Glutamatergic neuron (in vitro differentiated cells): Measurements from ENCODE around the gene KIAA0753. TPM values are rescaled to one million over a fixed set of nuclear protein-coding genes. Genes with fewer than 3 reads are reported as not detected.

Experiments
- DNase-seq: peaks from one replicate; pipeline ENCODE4 v3.0.0; 2022
- H3K27ac Mint-ChIP-seq: one replicate; pipeline ENCODE4 v1.8.0; 2020; ENCODE audit warnings: mild to moderate bottlenecking, mixed read lengths, inconsistent platforms; ENCODE audit not compliant: unreplicated experiment
- H3K27me3 Mint-ChIP-seq: one replicate; pipeline ENCODE4 v1.8.0; 2020; ENCODE audit warnings: mild to moderate bottlenecking, moderate library complexity, mixed read lengths, inconsistent platforms; ENCODE audit not compliant: unreplicated experiment
- H3K36me3 Mint-ChIP-seq: one replicate; pipeline ENCODE4 v1.8.0; 2020; ENCODE audit warnings: mild to moderate bottlenecking, mixed read lengths, inconsistent platforms; ENCODE audit not compliant: unreplicated experiment
- H3K4me1 Mint-ChIP-seq: one replicate; pipeline ENCODE4 v1.8.0; 2020; ENCODE audit warnings: mild to moderate bottlenecking, low read depth, mixed read lengths, inconsistent platforms; ENCODE audit not compliant: unreplicated experiment
- H3K4me3 Mint-ChIP-seq: one replicate; pipeline ENCODE4 v1.8.0; 2020; ENCODE audit warnings: mild to moderate bottlenecking, mixed read lengths, inconsistent platforms; ENCODE audit not compliant: unreplicated experiment
- H3K9me3 Mint-ChIP-seq: one replicate; pipeline ENCODE4 v1.8.0; 2020; ENCODE audit warnings: mild to moderate bottlenecking, moderate library complexity, mixed read lengths, inconsistent platforms; ENCODE audit not compliant: unreplicated experiment
- total RNA-seq: library from RNA; stranded (reverse); fragmentation: NEBNext Ultra II Directional; extraction: Animal tissue kit (Norgen Biotek cat#: 25700); gene quantifications from one replicate; pipeline ENCODE4 v1.2.1, GENCODE V29; 2021; ENCODE audit not compliant: unreplicated experiment
- TF ChIP-seq, protein P1 (sequence below): fragments of 200-600 bp; sonication (generic); IDR thresholded peaks from one replicate; pipeline ENCODE4 v1.5.0; 2021; ENCODE audit not compliant: partially characterized antibody, unreplicated experiment

KIAA0753 gene
- total RNA-seq, 1 donor from 2014 or later = 25.6 TPM

DNA sequence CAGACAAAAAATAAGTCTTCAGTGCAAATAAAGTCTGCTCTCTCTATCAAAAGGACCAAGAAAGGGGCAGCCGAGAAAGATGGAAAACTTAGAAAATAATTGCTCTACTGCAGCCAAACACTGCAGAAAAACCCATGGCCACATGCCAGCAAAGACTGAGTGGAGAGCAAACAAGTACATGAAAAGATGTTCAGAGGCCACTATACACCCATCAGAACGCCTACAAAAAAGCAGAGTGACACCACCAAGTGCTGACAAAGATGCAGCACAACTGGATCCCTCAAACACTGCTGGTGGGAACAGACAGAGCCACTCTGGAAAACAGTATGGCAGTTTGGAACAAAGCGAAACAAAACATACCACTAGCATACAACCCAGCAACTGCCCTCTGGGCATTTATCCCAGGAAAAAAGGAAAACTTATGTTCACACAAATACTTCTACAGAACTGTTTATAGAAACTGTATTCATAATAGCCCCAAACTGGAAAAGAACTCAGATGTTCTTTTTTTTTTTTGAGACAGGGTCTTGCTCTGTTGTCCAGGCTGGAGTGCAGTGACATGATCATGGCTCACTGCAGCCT is 36.7 kb downstream of the KIAA0753 start:
- no peaks in the 10 kb centered on the region for H3K36me3 Mint-ChIP-seq
- no peaks in the 10 kb centered on the region for H3K9me3 Mint-ChIP-seq
- TF ChIP-seq, protein P1, sequence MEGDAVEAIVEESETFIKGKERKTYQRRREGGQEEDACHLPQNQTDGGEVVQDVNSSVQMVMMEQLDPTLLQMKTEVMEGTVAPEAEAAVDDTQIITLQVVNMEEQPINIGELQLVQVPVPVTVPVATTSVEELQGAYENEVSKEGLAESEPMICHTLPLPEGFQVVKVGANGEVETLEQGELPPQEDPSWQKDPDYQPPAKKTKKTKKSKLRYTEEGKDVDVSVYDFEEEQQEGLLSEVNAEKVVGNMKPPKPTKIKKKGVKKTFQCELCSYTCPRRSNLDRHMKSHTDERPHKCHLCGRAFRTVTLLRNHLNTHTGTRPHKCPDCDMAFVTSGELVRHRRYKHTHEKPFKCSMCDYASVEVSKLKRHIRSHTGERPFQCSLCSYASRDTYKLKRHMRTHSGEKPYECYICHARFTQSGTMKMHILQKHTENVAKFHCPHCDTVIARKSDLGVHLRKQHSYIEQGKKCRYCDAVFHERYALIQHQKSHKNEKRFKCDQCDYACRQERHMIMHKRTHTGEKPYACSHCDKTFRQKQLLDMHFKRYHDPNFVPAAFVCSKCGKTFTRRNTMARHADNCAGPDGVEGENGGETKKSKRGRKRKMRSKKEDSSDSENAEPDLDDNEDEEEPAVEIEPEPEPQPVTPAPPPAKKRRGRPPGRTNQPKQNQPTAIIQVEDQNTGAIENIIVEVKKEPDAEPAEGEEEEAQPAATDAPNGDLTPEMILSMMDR = no peak
- no peaks in the 10 kb centered on the region for H3K4me1 Mint-ChIP-seq
- no peak overlapping the region for H3K4me3 Mint-ChIP-seq
- H3K27me3 Mint-ChIP-seq = no peaks in the 10 kb centered on the region
- H3K27ac Mint-ChIP-seq = no peak overlapping the region
- DNase-seq = no peak

DNA sequence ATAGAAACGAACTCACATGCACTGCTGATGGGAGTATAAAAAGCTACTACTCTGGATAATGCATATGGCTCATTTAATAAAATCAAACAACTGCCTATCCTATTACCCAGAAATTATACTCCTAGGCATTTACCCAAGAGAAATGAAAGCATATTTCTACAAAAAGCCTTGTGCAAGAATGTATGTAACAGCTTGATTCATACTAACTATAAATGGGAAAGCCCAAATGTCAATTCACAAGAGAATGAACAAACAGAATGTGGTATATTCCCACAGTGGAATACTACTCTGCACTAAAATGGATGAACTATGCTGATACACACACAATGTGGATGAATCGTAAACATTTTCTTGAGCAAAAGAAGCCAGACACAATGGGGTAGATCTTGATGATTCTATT is 38.4 kb downstream of the KIAA0753 start:
- Mint-ChIP-seq H3K9me3 (no peaks in the 10 kb centered on the region), H3K36me3 (no peaks in the 10 kb centered on the region), H3K4me1 (no peaks in the 10 kb centered on the region), H3K27ac (no peak overlapping the region), H3K27me3 (no peaks in the 10 kb centered on the region), H3K4me3 (no peak overlapping the region)
- TF ChIP-seq, protein P1 = no peak
- DNase-seq = no peak

DNA sequence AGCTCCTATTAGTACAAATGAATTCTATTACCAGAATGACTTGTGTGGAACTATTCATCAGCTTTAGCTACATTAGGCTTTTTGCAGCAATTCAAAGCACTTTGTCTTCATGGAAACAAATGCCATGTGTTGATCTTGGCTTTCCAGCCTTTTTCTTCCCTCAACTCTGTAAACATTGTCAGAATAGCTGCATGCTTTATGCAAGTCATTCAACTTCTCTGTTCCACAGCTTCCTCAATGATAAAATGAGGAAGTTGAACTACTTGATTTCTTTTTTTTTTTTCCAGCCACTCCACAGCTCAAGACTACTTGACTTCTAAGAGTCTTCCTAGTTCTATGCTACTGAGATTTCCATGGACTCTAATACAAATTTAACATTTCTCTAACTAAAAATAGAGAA is 41.1 kb downstream of the KIAA0753 start:
- Mint-ChIP-seq H3K4me3 (no peak overlapping the region), H3K27ac (no peak overlapping the region), H3K36me3 (no peaks in the 10 kb centered on the region), H3K4me1 (no peaks in the 10 kb centered on the region), H3K27me3 (no peaks in the 10 kb centered on the region), H3K9me3 (no peaks in the 10 kb centered on the region)
- no peak for DNase-seq
- TF ChIP-seq, protein P1 = no peak

DNA sequence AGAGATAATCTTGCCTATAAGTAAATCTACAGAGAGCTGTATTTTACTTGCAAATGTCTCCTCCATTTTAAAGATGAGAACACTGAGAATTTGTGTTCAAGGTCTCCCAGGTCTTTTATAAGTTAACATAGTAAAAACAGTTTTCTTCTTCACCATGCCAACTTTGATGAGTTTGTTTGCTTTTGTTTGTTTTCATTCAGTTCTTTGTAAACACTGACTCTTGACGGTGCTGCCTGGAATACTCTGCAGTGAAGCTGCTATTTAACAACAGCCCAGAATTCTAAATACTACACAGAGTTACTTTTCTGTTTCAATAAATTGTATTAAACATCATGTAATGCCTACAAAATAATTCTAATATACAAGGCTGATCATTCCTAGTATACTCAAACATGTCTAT is 42.8 kb downstream of the KIAA0753 start:
- Mint-ChIP-seq H3K4me3 (no peak overlapping the region), H3K27ac (no peak overlapping the region), H3K36me3 (no peaks in the 10 kb centered on the region), H3K4me1 (no peaks in the 10 kb centered on the region), H3K9me3 (no peaks in the 10 kb centered on the region), H3K27me3 (no peaks in the 10 kb centered on the region)
- TF ChIP-seq, protein P1 = no peak
- no peak for DNase-seq

DNA sequence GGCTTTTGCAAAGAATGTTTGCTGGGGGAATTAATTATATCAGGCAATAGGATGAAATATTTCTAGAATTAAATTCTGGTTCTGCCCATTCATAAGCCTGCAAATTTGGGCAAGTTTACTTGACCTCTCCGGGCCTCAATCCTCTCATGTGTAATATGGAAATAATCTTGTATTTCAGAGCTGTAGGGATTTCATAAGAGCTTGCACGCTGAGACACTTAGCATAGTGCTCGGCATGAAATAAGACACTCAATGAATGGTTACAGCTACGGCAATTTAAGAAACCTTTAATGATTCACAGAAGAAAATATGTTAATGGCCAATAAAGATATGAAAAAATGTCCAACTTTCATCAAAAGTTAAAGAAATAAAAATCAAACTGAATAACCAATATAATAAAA is 43.6 kb downstream of the KIAA0753 start:
- Mint-ChIP-seq H3K36me3 (no peaks in the 10 kb centered on the region), H3K4me3 (no peak overlapping the region), H3K4me1 (no peaks in the 10 kb centered on the region), H3K9me3 (no peaks in the 10 kb centered on the region), H3K27me3 (no peaks in the 10 kb centered on the region), H3K27ac (no peak overlapping the region)
- DNase-seq = no peak
- TF ChIP-seq, protein P1 = no peak
